SK-N-SH (cell line): Measurements from ENCODE around the gene ASXL2. TPM values are rescaled to one million over a fixed set of nuclear protein-coding genes. Genes with fewer than 3 reads are reported as not detected.

Experiments
- CTCF ChIA-PET: fragments of 300-600, 350-600 bp; formaldehyde crosslinking; extraction: SDS; loops from one replicate; lab custom pipeline; 2021; lab: Yijun Ruan, JAX
- POLR2A ChIA-PET: fragments of 350-600 bp; sonication (Branson Sonifier 250); formaldehyde crosslinking; extraction: SDS; loops from one replicate; lab custom pipeline; 2020; ENCODE audit warnings: antibody characterized with exemption, inconsistent platforms; lab: Yijun Ruan, JAX
- DNase-seq: peaks from one replicate; pipeline ENCODE4 v3.0.0; 2012
- H2AFZ ChIP-seq: fragments of 200-600 bp; sonication (generic); 2 replicates; pipeline ENCODE4 v1.8.1; 2016; ENCODE audit warnings: antibody characterized with exemption, mild to moderate bottlenecking, low read depth
- H3F3A ChIP-seq: fragments of 200-600 bp; sonication (generic); replicated peaks from 2 replicates; pipeline ENCODE3; 2016; ENCODE audit warnings: antibody characterized with exemption, mild to moderate bottlenecking; ENCODE audit not compliant: insufficient read depth
- H3K27ac ChIP-seq, 2 experiments: fragments of 200-500 bp in 1 of 2; fragments of 200-600 bp in 1 of 2; sonication (Bioruptor generic) in 1 of 2; sonication (generic), shearing (Covaris generic) in 1 of 2; 2 replicates each; pipeline versions ENCODE4 v1.5.1 to v1.6.1; 2014 to 2016; ENCODE audit warnings: low read depth in 2 of 2, inconsistent platforms in 1 of 2, low read length in 1 of 2, mild to moderate bottlenecking in 1 of 2, mixed read lengths in 1 of 2
- H3K27me3 ChIP-seq: fragments of 200-600 bp; sonication (generic), shearing (Covaris generic); 2 replicates; pipeline ENCODE4 v1.6.1; 2016; ENCODE audit warnings: mixed run types; ENCODE audit not compliant: insufficient read depth
- H3K36me3 ChIP-seq, 2 experiments: fragments of 200-500 bp in 1 of 2; fragments of 200-600 bp in 1 of 2; sonication (Bioruptor generic) in 1 of 2; sonication (generic) in 1 of 2; replicated peaks in 1 of 2; 2 replicates each; pipeline versions ENCODE3 to v1.5.1; 2014 to 2016; ENCODE audit warnings: low read length in 1 of 2, mild to moderate bottlenecking in 1 of 2; ENCODE audit not compliant: insufficient read depth in 2 of 2, control insufficient read depth in 1 of 2
- H3K4me1 ChIP-seq, 2 experiments: fragments of 200-500 bp in 1 of 2; fragments of 200-600 bp in 1 of 2; sonication (Bioruptor generic) in 1 of 2; sonication (generic), shearing (Covaris generic) in 1 of 2; 2 replicates each; pipeline versions ENCODE4 v1.5.1 to v1.6.1; 2014 to 2016; ENCODE audit warnings: low read depth in 1 of 2, low read length in 1 of 2, mixed run types in 1 of 2; ENCODE audit not compliant: insufficient read depth in 2 of 2, control insufficient read depth in 1 of 2
- H3K4me2 ChIP-seq: fragments of 200-600 bp; sonication (generic), shearing (Covaris generic); 2 replicates; pipeline ENCODE4 v1.6.1; 2017; ENCODE audit warnings: mixed run types
- H3K4me3 ChIP-seq, 2 experiments: fragments of 200-500 bp in 1 of 2; fragments of 200-600 bp in 1 of 2; sonication (Bioruptor generic) in 1 of 2; sonication (generic), shearing (Covaris generic) in 1 of 2; 2 replicates each; pipeline versions ENCODE4 v1.5.1 to v1.8.1; 2014 to 2016; ENCODE audit warnings: low read depth in 2 of 2, inconsistent platforms in 1 of 2, low read length in 1 of 2, mild to moderate bottlenecking in 1 of 2, mixed read lengths in 1 of 2, moderate library complexity in 1 of 2
- H3K79me2 ChIP-seq: fragments of 200-600 bp; sonication (generic); 2 replicates; pipeline ENCODE4 v1.8.1; 2017; ENCODE audit warnings: mild to moderate bottlenecking; ENCODE audit not compliant: insufficient read depth
- H3K9ac ChIP-seq: fragments of 200-600 bp; sonication (generic); 2 replicates; pipeline ENCODE4 v1.6.1; 2017; ENCODE audit warnings: mixed run types
- H3K9me2 ChIP-seq: fragments of 200-600 bp; sonication (generic); 2 replicates; pipeline ENCODE4 v1.6.1; 2017; ENCODE audit warnings: mixed run types
- H3K9me3 ChIP-seq: fragments of 200-600 bp; sonication (generic); 2 replicates; pipeline ENCODE4 v1.6.1; 2017; ENCODE audit warnings: mixed run types, mild to moderate bottlenecking, moderate library complexity
- H4K20me1 ChIP-seq: fragments of 200-600 bp; sonication (generic); 2 replicates; pipeline ENCODE4 v1.6.1; 2017; ENCODE audit warnings: mild to moderate bottlenecking, mixed run types; ENCODE audit not compliant: insufficient read depth
- FOXM1 ChIP-seq: IDR thresholded peaks from 2 replicates; pipeline ENCODE4 v1.4.0; 2012; ENCODE audit warnings: low read depth, mild to moderate bottlenecking
- MXI1 ChIP-seq: IDR thresholded peaks from 2 replicates; pipeline ENCODE4 v1.6.1; 2012; ENCODE audit warnings: mild to moderate bottlenecking, low read depth, low read length, improper control_type of control experiment
- SIN3A ChIP-seq: IDR thresholded peaks from 2 replicates; pipeline ENCODE4 v1.6.1; 2012; ENCODE audit warnings: low read depth, mild to moderate bottlenecking, low read length, moderate library complexity, borderline replicate concordance
- USF1 ChIP-seq: IDR thresholded peaks from 2 replicates; pipeline ENCODE4 v1.4.0; 2012; ENCODE audit warnings: low read depth, borderline replicate concordance
- WGBS: methylation state at CpG from one replicate; pipeline ENCODE4 v1.1.6; 2017; ENCODE audit warnings: low lambda C conversion rate; 5-methylcytosine and 5-hydroxymethylcytosine counted together
- polyA plus RNA-seq, 3 experiments: library from polyadenylated mRNA; depleted of rRNA; stranded (reverse); fragments of >200 nt; gene quantifications; 2 replicates each; pipeline ENCODE4 v1.2.3, GENCODE V29; 2012
- TF ChIP-seq, protein P1 (sequence below): fragments of 200-600 bp; sonication (generic); IDR thresholded peaks from 2 replicates; pipeline ENCODE4 v1.6.1; 2017; ENCODE audit warnings: antibody characterized with exemption, mild to moderate bottlenecking, moderate library complexity

Gene ASXL2
- polyA plus RNA-seq, 1 of the 3 experiments (the other 2 are of a cell fraction), result 4.8 TPM

GRCh38 chr2:25867396-25868003 is 10.8 kb downstream of the ASXL2 start:
- Histone ChIP-seq H3K4me3 (no peak overlapping the region), H3F3A (peaks cover 6% of the 10 kb centered on the region), H3K36me3 (peaks cover 2 to 16% of the 10 kb centered on the region in 2 experiments), H3K9ac (no peak overlapping the region), H3K4me1 (no peaks in the 10 kb centered on the region), H3K9me2 (no peaks in the 10 kb centered on the region), H3K27ac (no peak overlapping the region), H4K20me1 (peaks cover 15% of the 10 kb centered on the region; the same call in 1 of the 2 replicates), H3K9me3 (no peaks in the 10 kb centered on the region), H3K4me2 (no peak overlapping the region), H3K27me3 (no peaks in the 10 kb centered on the region), H3K79me2 (peaks cover 98% of the 10 kb centered on the region), H2AFZ (no peak overlapping the region)
- ChIA-PET CTCF (interaction anchor here (0.9 to 9.7 kb wide), 5 partner anchors 10 to 278 kb away, joined by 3 to 75 read pairs (median 3); no protein-coding TSS in a partner anchor), POLR2A (no interaction called here)
- 89% methylated on average over 5 of the region's 5 CpGs for WGBS
- no peak for TF ChIP-seq FOXM1
- TF ChIP-seq, protein P1, sequence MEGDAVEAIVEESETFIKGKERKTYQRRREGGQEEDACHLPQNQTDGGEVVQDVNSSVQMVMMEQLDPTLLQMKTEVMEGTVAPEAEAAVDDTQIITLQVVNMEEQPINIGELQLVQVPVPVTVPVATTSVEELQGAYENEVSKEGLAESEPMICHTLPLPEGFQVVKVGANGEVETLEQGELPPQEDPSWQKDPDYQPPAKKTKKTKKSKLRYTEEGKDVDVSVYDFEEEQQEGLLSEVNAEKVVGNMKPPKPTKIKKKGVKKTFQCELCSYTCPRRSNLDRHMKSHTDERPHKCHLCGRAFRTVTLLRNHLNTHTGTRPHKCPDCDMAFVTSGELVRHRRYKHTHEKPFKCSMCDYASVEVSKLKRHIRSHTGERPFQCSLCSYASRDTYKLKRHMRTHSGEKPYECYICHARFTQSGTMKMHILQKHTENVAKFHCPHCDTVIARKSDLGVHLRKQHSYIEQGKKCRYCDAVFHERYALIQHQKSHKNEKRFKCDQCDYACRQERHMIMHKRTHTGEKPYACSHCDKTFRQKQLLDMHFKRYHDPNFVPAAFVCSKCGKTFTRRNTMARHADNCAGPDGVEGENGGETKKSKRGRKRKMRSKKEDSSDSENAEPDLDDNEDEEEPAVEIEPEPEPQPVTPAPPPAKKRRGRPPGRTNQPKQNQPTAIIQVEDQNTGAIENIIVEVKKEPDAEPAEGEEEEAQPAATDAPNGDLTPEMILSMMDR, result no peak
- DNase-seq, result no peak

- H3K9me2 ChIP-seq, result no peaks in the 10 kb centered on the region
- no peaks in the 10 kb centered on the region for H3K36me3 ChIP-seq
- H4K20me1 ChIP-seq, result peaks cover 74% of the 10 kb centered on the region
- H3K79me2 ChIP-seq, result peaks cover 78% of the 10 kb centered on the region
- ChIA-PET POLR2A (no interaction called here), CTCF (interaction anchor here (1.1 to 6.9 kb wide), 3 partner anchors 17 to 232 kb away, joined by 3 to 90 read pairs (median 4); no protein-coding TSS in a partner anchor)
- no peak overlapping the region for H3K4me3 ChIP-seq
- no peak overlapping the region for H3K4me2 ChIP-seq
- no peak overlapping the region for H2AFZ ChIP-seq
- DNase-seq, result no peak
- H3K9ac ChIP-seq, result no peak overlapping the region
- H3F3A ChIP-seq, result peaks cover 16% of the 10 kb centered on the region
- no peak overlapping the region for H3K27ac ChIP-seq
- H3K27me3 ChIP-seq, result no peaks in the 10 kb centered on the region
- peaks cover 4 to 7% of the 10 kb centered on the region in 2 experiments; a peak in 3 of 4 replicates for H3K4me1 ChIP-seq
- no peaks in the 10 kb centered on the region for H3K9me3 ChIP-seq
- TF ChIP-seq SIN3A (no peak), MXI1 (no peak), USF1 (no peak)
- TF ChIP-seq, protein P1, result peak; percentile 17; the same call in 1 of the 2 replicates
- WGBS, result 90% methylated on average over 6 of the region's 9 CpGs
Measured at GRCh38 chr2:25856377-25856776, 21.9 kb downstream of the ASXL2 start.
